Stimulated activated CD4-positive, alpha-beta T cell treated with anti-CD3 and anti-CD28 coated beads, Interleukin-2, amount 100 ng/mL, for 24 hours (primary cell): ENCODE measurements around the gene SLC25A45.
"Not testable (repeated sequence)": the region's sequence is repeated elsewhere in the genome, so short reads cannot be mapped to it uniquely, and the experiment has no call there.

ENCODE experiments used
- DNase-seq, 2 donors: peaks; one replicate each; pipeline ENCODE4 v3.0.0-alpha.2; 2020

SLC25A45 gene

GRCh38 chr11:65420979-65421793 is 38.7 kb upstream of the SLC25A45 start:
- peak; percentile 81 to 90 for DNase-seq

GRCh38 chr11:65420506-65420905 is 38.1 kb upstream of the SLC25A45 start:
- DNase-seq: no peak

- peak; percentile 72 to 75 for DNase-seq
Measured at GRCh38 chr11:65419772-65420481, 37.5 kb upstream of the SLC25A45 start.

- DNase-seq: peak in 1 of 2 donors; percentile 56
Measured at GRCh38 chr11:65419460-65419771, 37.0 kb upstream of the SLC25A45 start.

- DNase-seq: peak; percentile 91 to 94
Measured at GRCh38 chr11:65418681-65419459, 36.4 kb upstream of the SLC25A45 start.

GRCh38 chr11:65418431-65418680 is 35.9 kb upstream of the SLC25A45 start:
- DNase-seq: no peak

GRCh38 chr11:65417702-65418430 is 35.4 kb upstream of the SLC25A45 start:
- DNase-seq: peak; percentile 40 to 44

GRCh38 chr11:65416841-65417701 is 34.6 kb upstream of the SLC25A45 start:
- peak; percentile 49 to 50 for DNase-seq

- peak; percentile 95 to 96 for DNase-seq
Measured at GRCh38 chr11:65416341-65416824, 33.9 kb upstream of the SLC25A45 start.

GRCh38 chr11:65415499-65416340 is 33.3 kb upstream of the SLC25A45 start:
- no peak for DNase-seq

GRCh38 chr11:65414776-65415498 is 32.5 kb upstream of the SLC25A45 start:
- DNase-seq: no peak

GRCh38 chr11:65413077-65413664 is 30.7 kb upstream of the SLC25A45 start:
- not testable (repeated sequence) for DNase-seq

GRCh38 chr11:65412271-65413076 is 30.0 kb upstream of the SLC25A45 start:
- no peak for DNase-seq

GRCh38 chr11:65411681-65412070 is 29.2 kb upstream of the SLC25A45 start:
- no peak for DNase-seq

- DNase-seq: no peak
Measured at GRCh38 chr11:65410936-65411680, 28.7 kb upstream of the SLC25A45 start.

GRCh38 chr11:65404638-65405339 is 22.3 kb upstream of the SLC25A45 start:
- no peak for DNase-seq

GRCh38 chr11:65404210-65404609 is 21.8 kb upstream of the SLC25A45 start:
- no peak for DNase-seq
